ENCODE results near the gene AGBL4.

DNA sequence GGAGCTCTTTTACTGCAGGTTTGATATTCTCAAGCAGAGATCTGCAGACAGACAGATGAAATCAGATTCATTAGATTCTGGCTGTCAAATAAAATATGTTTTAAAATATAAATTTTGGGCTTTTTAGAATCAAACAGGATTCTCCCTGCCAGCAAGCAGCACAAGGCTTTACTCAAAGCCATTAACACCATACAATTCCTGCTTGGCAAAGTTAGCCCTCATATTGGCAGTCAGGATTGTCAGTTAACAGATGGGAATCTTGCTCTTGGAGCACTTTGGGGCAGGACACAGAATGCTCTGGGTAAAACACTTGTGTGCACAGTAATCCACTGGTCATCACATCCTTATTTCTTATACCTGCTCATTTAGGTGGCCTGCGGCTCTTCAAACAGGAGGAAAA, 686.5 kb downstream of the AGBL4 start:
- TF ChIP-seq YY1 (IDR thresholded peaks at IDR 0.05; ENCODE audit: low read depth) (no peak), USF1 (IDR thresholded peaks at IDR 0.05) (no peak), EP300 (IDR thresholded peaks at IDR 0.05; ENCODE audit: borderline replicate concordance) (no peak), RAD21 (IDR thresholded peaks at IDR 0.05; ENCODE audit: low read depth) (no peak), EGR1 (IDR thresholded peaks at IDR 0.05) (no peak), CEBPB (IDR thresholded peaks at IDR 0.05) (no peak), CREB1 (IDR thresholded peaks at IDR 0.05; ENCODE audit: low read depth) (no peak), TEAD4 (IDR thresholded peaks at IDR 0.05) (no peak), FOXM1 (IDR thresholded peaks at IDR 0.05; ENCODE audit: borderline replicate concordance, low read depth) (no peak)
- TF ChIP-seq, protein P1, sequence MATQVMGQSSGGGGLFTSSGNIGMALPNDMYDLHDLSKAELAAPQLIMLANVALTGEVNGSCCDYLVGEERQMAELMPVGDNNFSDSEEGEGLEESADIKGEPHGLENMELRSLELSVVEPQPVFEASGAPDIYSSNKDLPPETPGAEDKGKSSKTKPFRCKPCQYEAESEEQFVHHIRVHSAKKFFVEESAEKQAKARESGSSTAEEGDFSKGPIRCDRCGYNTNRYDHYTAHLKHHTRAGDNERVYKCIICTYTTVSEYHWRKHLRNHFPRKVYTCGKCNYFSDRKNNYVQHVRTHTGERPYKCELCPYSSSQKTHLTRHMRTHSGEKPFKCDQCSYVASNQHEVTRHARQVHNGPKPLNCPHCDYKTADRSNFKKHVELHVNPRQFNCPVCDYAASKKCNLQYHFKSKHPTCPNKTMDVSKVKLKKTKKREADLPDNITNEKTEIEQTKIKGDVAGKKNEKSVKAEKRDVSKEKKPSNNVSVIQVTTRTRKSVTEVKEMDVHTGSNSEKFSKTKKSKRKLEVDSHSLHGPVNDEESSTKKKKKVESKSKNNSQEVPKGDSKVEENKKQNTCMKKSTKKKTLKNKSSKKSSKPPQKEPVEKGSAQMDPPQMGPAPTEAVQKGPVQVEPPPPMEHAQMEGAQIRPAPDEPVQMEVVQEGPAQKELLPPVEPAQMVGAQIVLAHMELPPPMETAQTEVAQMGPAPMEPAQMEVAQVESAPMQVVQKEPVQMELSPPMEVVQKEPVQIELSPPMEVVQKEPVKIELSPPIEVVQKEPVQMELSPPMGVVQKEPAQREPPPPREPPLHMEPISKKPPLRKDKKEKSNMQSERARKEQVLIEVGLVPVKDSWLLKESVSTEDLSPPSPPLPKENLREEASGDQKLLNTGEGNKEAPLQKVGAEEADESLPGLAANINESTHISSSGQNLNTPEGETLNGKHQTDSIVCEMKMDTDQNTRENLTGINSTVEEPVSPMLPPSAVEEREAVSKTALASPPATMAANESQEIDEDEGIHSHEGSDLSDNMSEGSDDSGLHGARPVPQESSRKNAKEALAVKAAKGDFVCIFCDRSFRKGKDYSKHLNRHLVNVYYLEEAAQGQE (IDR thresholded peaks at IDR 0.05; ENCODE audit: low read depth) = no peak

Measured in Ishikawa (cell line).